Measurements from ENCODE around the gene SHISA9.

SHISA9 gene

DNA sequence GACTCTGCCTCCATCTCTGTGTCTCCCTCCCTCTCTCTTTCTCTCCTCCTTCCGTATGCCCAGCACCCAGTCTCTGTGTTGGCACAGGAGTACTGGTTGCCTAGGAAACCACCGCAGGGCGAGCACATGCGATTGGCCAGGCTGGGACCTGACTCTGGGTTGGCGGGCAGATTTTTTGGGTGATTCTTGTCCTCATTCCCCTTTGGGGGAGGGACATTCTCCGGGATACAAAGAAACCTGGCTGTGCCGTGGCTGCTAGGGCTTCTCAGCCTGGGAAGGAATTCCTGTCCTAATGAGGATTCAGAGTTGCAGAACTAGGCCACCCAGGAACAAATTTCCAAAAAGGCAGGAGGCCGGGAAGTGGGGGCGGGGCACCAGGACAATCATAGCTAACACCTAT is 168.9 kb downstream of the SHISA9 start:
- no peak for DNase-seq (ENCODE audit: low read depth in 3 of 3)

GRCh38 chr16:13076878-13077277 is 175.5 kb downstream of the SHISA9 start:
- no peak for DNase-seq (ENCODE audit: low read depth in 3 of 3)

- DNase-seq (ENCODE audit: low read depth in 3 of 3): no peak
These were observed 176.4 kb downstream of the SHISA9 start for GRCh38 chr16:13077816-13078215.

- no peak for DNase-seq (ENCODE audit: low read depth in 3 of 3)
These were observed 179.1 kb downstream of the SHISA9 start for GRCh38 chr16:13080531-13080930.

- no peak for DNase-seq (ENCODE audit: low read depth in 3 of 3)
These were observed 180.5 kb downstream of the SHISA9 start for GRCh38 chr16:13081825-13082331.

GRCh38 chr16:13083681-13084080 is 182.3 kb downstream of the SHISA9 start:
- no peak for DNase-seq (ENCODE audit: low read depth in 3 of 3)

GRCh38 chr16:13084331-13084730 is 182.9 kb downstream of the SHISA9 start:
- no peak for DNase-seq (ENCODE audit: low read depth in 3 of 3)

DNA sequence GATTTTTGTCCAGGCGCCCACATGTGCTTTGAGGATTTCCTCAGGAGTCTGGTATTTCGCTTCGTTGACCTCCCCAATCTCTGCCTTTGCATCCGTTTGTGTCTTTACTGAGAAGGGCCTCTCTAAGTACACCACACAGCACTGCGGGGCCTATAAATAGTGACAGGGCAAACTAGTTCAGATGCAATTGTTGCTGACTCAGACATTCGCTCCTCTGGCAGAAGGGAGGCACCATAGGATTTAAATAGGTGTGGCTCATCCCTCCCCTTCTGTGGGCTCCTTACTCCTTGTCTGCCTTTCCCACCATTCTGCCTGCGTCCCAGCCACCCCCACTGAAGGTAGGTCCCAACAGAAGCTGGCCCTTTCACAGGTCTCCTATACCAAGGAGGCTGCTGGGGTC is 192.3 kb downstream of the SHISA9 start:
- no peak for DNase-seq (ENCODE audit: low read depth in 3 of 3)

- DNase-seq (ENCODE audit: low read depth in 3 of 3): no peak
These were observed 193.7 kb downstream of the SHISA9 start for GRCh38 chr16:13095061-13095460.

DNA sequence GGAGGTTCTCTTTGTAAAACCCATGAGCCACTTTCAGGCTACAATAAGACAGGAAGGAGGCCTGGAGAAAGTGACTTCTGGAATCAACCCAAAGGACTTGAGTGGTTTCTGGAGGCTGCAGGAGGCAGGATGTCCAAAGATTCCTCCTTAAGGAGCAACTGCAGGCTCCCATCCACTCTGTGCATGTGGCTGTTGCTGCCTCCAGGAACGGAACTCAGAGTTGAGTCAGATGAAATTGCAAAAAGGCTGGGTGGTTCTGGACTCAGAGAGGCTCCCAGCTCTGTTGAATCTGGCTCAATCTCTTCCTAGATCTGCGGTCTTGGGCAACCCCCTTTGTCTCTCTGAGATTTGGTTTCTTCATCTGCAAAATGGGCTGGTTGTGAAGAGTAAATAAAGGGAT is 197.1 kb downstream of the SHISA9 start:
- DNase-seq (ENCODE audit: low read depth in 3 of 3): no peak

- DNase-seq (ENCODE audit: low read depth in 3 of 3): no peak
These were observed 198.4 kb downstream of the SHISA9 start for GRCh38 chr16:13099822-13100221.

- DNase-seq (ENCODE audit: low read depth in 3 of 3): no peak
These were observed 199.6 kb downstream of the SHISA9 start for GRCh38 chr16:13100970-13101369.

- DNase-seq (ENCODE audit: low read depth in 3 of 3): no peak
These were observed 200.4 kb downstream of the SHISA9 start for GRCh38 chr16:13101828-13102227.

DNA sequence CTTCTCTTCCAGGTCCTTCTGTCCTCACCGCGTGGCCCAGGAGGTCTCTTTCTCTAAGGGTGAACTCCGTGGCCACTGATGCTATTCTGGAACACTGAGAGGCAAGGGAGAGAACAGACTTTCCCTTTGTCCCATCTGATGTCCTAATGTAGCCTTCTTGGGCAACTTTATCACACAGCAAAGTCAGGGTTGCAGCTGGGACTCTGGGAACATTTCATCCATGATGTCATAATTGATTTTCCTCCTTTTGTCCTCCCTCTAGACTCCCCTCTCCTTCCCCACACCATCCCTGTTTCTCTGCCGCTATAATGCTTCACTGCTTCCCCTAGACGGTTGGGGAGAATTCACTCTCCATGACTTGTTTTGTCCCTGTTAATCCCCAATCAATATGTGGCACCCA is 201.0 kb downstream of the SHISA9 start:
- no peak for DNase-seq (ENCODE audit: low read depth in 3 of 3)

- no peak for DNase-seq (ENCODE audit: low read depth in 3 of 3)
These were observed 202.6 kb downstream of the SHISA9 start for GRCh38 chr16:13103831-13104530.

DNA sequence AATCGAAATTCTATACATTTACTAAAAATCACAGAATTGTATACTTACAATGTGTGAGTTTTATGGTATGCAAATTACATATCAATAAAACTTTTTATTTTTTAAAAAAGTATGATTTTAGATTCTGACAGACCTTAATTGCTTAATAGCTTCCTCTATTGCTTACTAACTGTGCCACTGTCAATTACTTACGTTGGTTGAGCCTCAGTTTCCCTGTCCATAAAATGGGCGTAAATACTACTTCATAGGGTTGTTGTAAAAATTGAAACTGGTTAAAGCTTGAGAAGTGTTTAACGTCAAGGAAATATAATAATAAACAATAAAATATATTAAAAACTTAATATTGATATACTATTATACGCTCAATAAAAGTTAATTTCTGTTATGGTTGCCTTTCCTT is 203.4 kb downstream of the SHISA9 start:
- DNase-seq (ENCODE audit: low read depth in 3 of 3): no peak

GRCh38 chr16:13105427-13105826 is 204.0 kb downstream of the SHISA9 start:
- DNase-seq (ENCODE audit: low read depth in 3 of 3): no peak

DNA sequence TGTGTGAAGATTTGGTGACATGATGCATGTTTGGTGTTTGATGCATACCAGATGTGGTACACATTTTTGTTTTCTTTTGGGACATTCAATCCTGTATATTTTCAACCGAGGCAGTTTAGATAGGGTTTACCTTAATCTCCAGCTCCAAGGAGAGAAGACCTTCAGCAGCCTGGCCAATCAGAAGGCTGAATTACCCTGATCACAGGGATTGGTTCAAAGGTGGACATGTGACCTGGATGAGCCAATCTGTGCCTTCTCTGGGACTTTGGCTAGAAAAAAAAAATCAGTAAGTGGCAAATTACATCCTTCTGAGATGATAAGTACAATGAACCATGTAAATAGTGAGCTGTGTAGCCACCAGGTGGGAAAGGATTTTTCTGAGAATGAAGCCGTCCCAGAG is 205.1 kb downstream of the SHISA9 start:
- DNase-seq (ENCODE audit: low read depth in 3 of 3): no peak

DNA sequence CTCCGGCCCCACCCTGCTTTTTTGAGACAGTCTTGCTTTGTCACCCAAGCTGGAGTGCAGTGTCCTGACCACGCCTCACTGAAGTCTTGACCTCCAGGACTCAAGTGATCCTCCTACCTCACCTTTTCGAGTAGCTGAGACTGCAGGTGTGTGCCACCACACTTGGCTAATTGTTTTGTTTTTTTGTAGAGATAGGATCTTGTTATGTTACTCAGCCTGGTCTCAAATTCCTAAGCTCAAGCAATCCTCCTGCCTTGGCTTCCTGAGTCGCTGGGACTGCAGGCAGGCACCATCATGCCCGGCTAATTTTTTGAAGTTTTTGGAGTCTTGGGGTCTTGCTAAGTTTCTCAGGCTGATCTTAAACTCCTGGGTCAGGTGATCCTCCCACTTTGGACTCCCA is 206.7 kb downstream of the SHISA9 start:
- no peak for DNase-seq (ENCODE audit: low read depth in 3 of 3)

- DNase-seq (ENCODE audit: low read depth in 3 of 3): no peak
These were observed 207.8 kb downstream of the SHISA9 start for GRCh38 chr16:13109171-13109570.

DNA sequence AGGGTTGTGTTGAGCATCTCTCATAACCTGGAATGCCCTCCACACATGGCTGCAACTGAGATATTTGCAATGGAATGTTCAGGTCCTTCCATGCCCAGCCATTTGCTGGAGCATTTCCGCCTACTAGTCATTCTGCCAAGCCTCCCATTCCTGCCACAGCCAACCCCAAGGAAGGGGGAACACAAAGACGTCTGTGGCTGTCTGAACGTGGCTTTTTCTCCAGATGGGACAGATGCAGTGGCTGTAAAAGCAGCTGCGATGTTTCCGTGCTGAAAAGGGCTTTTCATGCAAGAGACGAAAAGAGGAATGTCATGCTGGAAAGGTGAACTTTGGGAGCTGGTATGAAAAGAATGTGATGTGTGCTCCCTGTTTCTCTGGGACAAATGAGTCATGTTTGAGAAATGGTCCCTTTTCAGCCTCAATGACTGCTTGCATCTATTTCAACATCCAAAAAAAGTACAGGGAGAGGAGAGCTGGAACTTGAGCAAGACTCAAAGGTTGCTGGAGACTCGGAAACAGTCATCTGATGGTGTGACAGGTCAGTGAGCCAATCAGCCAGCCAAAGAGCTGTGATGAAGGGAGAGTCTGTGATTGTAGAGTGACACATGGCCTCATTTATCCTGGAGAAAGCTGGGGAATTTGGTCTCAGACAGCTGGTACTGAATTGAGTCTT is 208.9 kb downstream of the SHISA9 start:
- no peak for DNase-seq (ENCODE audit: low read depth in 3 of 3)

GRCh38 chr16:13111747-13112146 is 210.3 kb downstream of the SHISA9 start:
- DNase-seq (ENCODE audit: low read depth in 3 of 3): no peak

DNA sequence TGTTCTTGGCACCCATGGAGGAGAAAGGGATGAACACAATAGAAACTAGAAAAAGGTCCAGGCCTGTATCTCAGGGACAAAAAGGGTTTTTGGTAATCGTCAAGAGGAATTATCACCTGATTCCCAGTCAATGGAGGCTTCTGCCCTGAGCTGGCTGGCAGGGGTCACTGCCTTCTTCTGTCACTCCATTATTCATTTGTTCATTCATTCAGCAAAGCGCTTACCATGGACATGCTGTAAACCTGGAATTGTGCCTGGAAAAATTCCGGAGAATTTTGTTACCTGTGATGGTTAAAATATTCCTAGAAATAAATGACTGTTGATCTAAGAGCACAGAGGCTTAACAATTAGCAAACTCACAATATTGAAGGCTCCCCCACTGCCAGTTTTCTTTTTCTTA is 212.3 kb downstream of the SHISA9 start:
- no peak for DNase-seq (ENCODE audit: low read depth in 3 of 3)
